Activated naive CD8-positive, alpha-beta T cell treated with anti-CD3 and anti-CD28 coated beads, Interleukin-2, amount 50 U/mL, for 16 hours (primary cell): ENCODE data around the gene CALU.

ENCODE experiments used
- DNase-seq: peaks from one replicate; pipeline ENCODE4 v3.0.0-alpha.2; 2020; ENCODE audit warnings: low read depth, low spot score

The CALU gene

GRCh38 chr7:128724743-128725142, 14.4 kb upstream of the CALU start:
- no peak for DNase-seq

- no peak for DNase-seq
Measured at GRCh38 chr7:128725531-128725930, 13.6 kb upstream of the CALU start.

GRCh38 chr7:128726059-128726736, 13.0 kb upstream of the CALU start:
- no peak for DNase-seq

- no peak for DNase-seq
Measured at GRCh38 chr7:128726737-128727072, 12.5 kb upstream of the CALU start.

GRCh38 chr7:128727239-128727638, 11.9 kb upstream of the CALU start:
- no peak for DNase-seq

GRCh38 chr7:128728598-128728997, 10.6 kb upstream of the CALU start:
- DNase-seq, result no peak

- no peak for DNase-seq
Measured at GRCh38 chr7:128729494-128729893, 9.7 kb upstream of the CALU start.

- DNase-seq, result no peak
Measured at GRCh38 chr7:128731184-128731583, 8.0 kb upstream of the CALU start.

GRCh38 chr7:128732521-128733277, 6.5 kb upstream of the CALU start:
- no peak for DNase-seq

GRCh38 chr7:128733278-128733645, 5.9 kb upstream of the CALU start:
- DNase-seq, result no peak

GRCh38 chr7:128734890-128735289, 4.3 kb upstream of the CALU start:
- no peak for DNase-seq

- DNase-seq, result no peak
Measured at GRCh38 chr7:128735436-128735835, 3.7 kb upstream of the CALU start.

- no peak for DNase-seq
Measured at GRCh38 chr7:128737441-128737840, 1.7 kb upstream of the CALU start.

- DNase-seq, result no peak
Measured at GRCh38 chr7:128737867-128738385, 1.2 kb upstream of the CALU start.

GRCh38 chr7:128738570-128739047, 550 bp upstream of the CALU start:
- no peak for DNase-seq

GRCh38 chr7:128739990-128740682, 977 bp downstream of the CALU start:
- no peak for DNase-seq

GRCh38 chr7:128740996-128741395, 1.8 kb downstream of the CALU start:
- no peak for DNase-seq

- DNase-seq, result no peak
Measured at GRCh38 chr7:128741491-128741890, 2.3 kb downstream of the CALU start.

GRCh38 chr7:128742206-128742605, 3.0 kb downstream of the CALU start:
- no peak for DNase-seq

GRCh38 chr7:128743112-128743772, 4.1 kb downstream of the CALU start:
- no peak for DNase-seq

GRCh38 chr7:128744366-128744905, 5.3 kb downstream of the CALU start:
- DNase-seq, result no peak

- DNase-seq, result no peak
Measured at GRCh38 chr7:128745706-128746105, 6.5 kb downstream of the CALU start.
